Neural progenitor cell (in vitro differentiated cells): ENCODE measurements around the gene COMP.

Experiments used
- CTCF ChIP-seq: fragments of 200-600 bp; sonication (generic); IDR thresholded peaks from 2 replicates; pipeline ENCODE4 v1.5.1; 2017; ENCODE audit warnings: antibody characterized with exemption, mild to moderate bottlenecking
- EZH2 ChIP-seq: fragments of 200-600 bp; sonication (generic); IDR thresholded peaks from 2 replicates; pipeline ENCODE4 v1.6.1; 2017; ENCODE audit warnings: antibody characterized with exemption, mild to moderate bottlenecking, moderate library complexity
- EZH2phosphoT487 ChIP-seq: fragments of 200-600 bp; sonication (generic); IDR thresholded peaks from 2 replicates; pipeline ENCODE4 v1.6.1; 2017; ENCODE audit warnings: antibody characterized with exemption

GRCh38 chr19:18776288-18776594 lies 14.9 kb downstream of the COMP start:
- TF ChIP-seq EZH2 (no peak), CTCF (peak; percentile 21), EZH2phosphoT487 (no peak)
